22Rv1 (cell line): ENCODE measurements around the gene TTC31.

Experiments
- ZFX ChIP-seq: fragments of 450-650 bp; IDR thresholded peaks from 2 replicates; pipeline ENCODE4 v1.6.1; 2017; ENCODE audit warnings: antibody characterized with exemption, borderline replicate concordance
- TF ChIP-seq, protein P1 (sequence below): fragments of 450-650 bp; IDR thresholded peaks from 2 replicates; pipeline ENCODE4 v1.5.1; 2017; ENCODE audit warnings: mild to moderate bottlenecking

- TF ChIP-seq, protein P1, sequence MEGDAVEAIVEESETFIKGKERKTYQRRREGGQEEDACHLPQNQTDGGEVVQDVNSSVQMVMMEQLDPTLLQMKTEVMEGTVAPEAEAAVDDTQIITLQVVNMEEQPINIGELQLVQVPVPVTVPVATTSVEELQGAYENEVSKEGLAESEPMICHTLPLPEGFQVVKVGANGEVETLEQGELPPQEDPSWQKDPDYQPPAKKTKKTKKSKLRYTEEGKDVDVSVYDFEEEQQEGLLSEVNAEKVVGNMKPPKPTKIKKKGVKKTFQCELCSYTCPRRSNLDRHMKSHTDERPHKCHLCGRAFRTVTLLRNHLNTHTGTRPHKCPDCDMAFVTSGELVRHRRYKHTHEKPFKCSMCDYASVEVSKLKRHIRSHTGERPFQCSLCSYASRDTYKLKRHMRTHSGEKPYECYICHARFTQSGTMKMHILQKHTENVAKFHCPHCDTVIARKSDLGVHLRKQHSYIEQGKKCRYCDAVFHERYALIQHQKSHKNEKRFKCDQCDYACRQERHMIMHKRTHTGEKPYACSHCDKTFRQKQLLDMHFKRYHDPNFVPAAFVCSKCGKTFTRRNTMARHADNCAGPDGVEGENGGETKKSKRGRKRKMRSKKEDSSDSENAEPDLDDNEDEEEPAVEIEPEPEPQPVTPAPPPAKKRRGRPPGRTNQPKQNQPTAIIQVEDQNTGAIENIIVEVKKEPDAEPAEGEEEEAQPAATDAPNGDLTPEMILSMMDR = no peak
- TF ChIP-seq ZFX = no peak
These were observed 1.4 kb upstream of the TTC31 start for GRCh38 chr2:74481431-74481830.
